A673 (cell line): ENCODE data around the gene CDK14. TPM values are rescaled to one million over a fixed set of nuclear protein-coding genes. Genes with fewer than 3 reads are reported as not detected.

ENCODE experiments used
- BruUV-seq: library from RNA; stranded (reverse); fragments of 400-500 nt; replicated peaks from 2 replicates; lab custom pipeline; 2021; lab: Mats Ljungman, UMichigan
- CTCF ChIA-PET: fragments of 300-600 bp; sonication (Branson Sonifier 250); formaldehyde crosslinking; loops from one replicate; lab custom pipeline; 2022; ENCODE audit warnings: antibody characterized with exemption; lab: Charles Lee
- POLR2A ChIA-PET: fragments of 300-600 bp; sonication (Branson Sonifier 250); formaldehyde crosslinking; loops from one replicate; lab custom pipeline; 2022; ENCODE audit warnings: antibody characterized with exemption; ENCODE audit not compliant: low non-redundant PET; lab: Charles Lee
- DNase-seq: peaks from one replicate; pipeline ENCODE4 v3.0.0-alpha.2; 2015; ENCODE audit warnings: low spot score
- H3K27ac ChIP-seq: fragments of 200-600 bp; sonication (generic); 2 replicates; pipeline ENCODE4 v1.5.1; 2016; ENCODE audit warnings: mixed run types, low read depth, mild to moderate bottlenecking, mixed read lengths, antibody characterized with exemption, low read length; ENCODE audit not compliant: poor library complexity, severe bottlenecking
- H3K27me3 ChIP-seq: fragments of 200-600 bp; sonication (generic); replicated peaks from 2 replicates; pipeline ENCODE4 v1.6.1; 2017; ENCODE audit warnings: mixed run types, low read depth, mild to moderate bottlenecking, mixed read lengths, antibody characterized with exemption, low read length; ENCODE audit not compliant: insufficient read depth, poor library complexity
- H3K36me3 ChIP-seq: fragments of 200-600 bp; sonication (generic); 2 replicates; pipeline ENCODE4 v1.6.1; 2016; ENCODE audit warnings: mixed run types, mild to moderate bottlenecking, mixed read lengths, antibody characterized with exemption, low read length; ENCODE audit not compliant: insufficient read depth, poor library complexity, severe bottlenecking
- H3K4me1 ChIP-seq: fragments of 200-600 bp; sonication (generic); 2 replicates; pipeline ENCODE4 v1.6.1; 2017; ENCODE audit warnings: mixed run types, mild to moderate bottlenecking, mixed read lengths, antibody characterized with exemption, low read length; ENCODE audit not compliant: insufficient read depth, poor library complexity, severe bottlenecking
- H3K4me3 ChIP-seq: fragments of 200-600 bp; sonication (generic); 2 replicates; pipeline ENCODE4 v1.5.1; 2016; ENCODE audit warnings: low read depth, mixed run types, mild to moderate bottlenecking, mixed read lengths, low read length; ENCODE audit not compliant: poor library complexity, severe bottlenecking
- H3K9me3 ChIP-seq: fragments of 200-600 bp; sonication (generic); 2 replicates; pipeline ENCODE4 v1.6.1; 2016; ENCODE audit warnings: mixed run types, low read depth, mild to moderate bottlenecking, mixed read lengths, antibody characterized with exemption, low read length; ENCODE audit not compliant: poor library complexity, severe bottlenecking
- CTCF ChIP-seq: fragments of 300-800, 200-600 bp; sonication (generic); conservative IDR thresholded peaks from 2 replicates; pipeline ENCODE4 v1.5.1; 2017; ENCODE audit warnings: low read depth, mild to moderate bottlenecking, antibody characterized with exemption, low read length, moderate library complexity, mixed read lengths
- EZH2 ChIP-seq: fragments of 200-600 bp; sonication (generic); IDR thresholded peaks from 2 replicates; pipeline ENCODE4 v1.6.1; 2017; ENCODE audit warnings: borderline replicate concordance, low read depth, mild to moderate bottlenecking, mixed read lengths, antibody characterized with exemption, low read length; ENCODE audit not compliant: poor library complexity, severe bottlenecking
- intact Hi-C: fragments of 100-400 bp; cut with micrococcal nuclease; formaldehyde crosslinking; loops from one replicate; pipeline ENCODE4 v1.10.0; 2022; ENCODE audit not compliant: unreplicated experiment
- total RNA-seq: library from RNA; stranded (reverse); gene quantifications from 2 replicates; pipeline ENCODE4 v1.2.3, GENCODE V29; 2021

CDK14 gene
- total RNA-seq, 1 experiment from 2014 or later, result 128 TPM

GRCh38 chr7:90846192-90846591 lies 250.1 kb downstream of the CDK14 start:
- TF ChIP-seq CTCF, result no peak
- TF ChIP-seq EZH2, result no peak
- POLR2A ChIA-PET, result no interaction called here
- no TSS peak for BruUV-seq
- no peaks in the 10 kb centered on the region for H3K9me3 ChIP-seq
- H3K27me3 ChIP-seq, result no peaks in the 10 kb centered on the region
- no peak for DNase-seq
- no peak overlapping the region for H3K4me3 ChIP-seq
- CTCF ChIA-PET, result no interaction called here
- no peaks in the 10 kb centered on the region for H3K36me3 ChIP-seq
- H3K4me1 ChIP-seq, result peaks cover 20% of the 10 kb centered on the region
- intact Hi-C loops, result no loop called here
- H3K27ac ChIP-seq, result no peak overlapping the region

GRCh38 chr7:90850066-90850465 lies 253.9 kb downstream of the CDK14 start:
- BruUV-seq, result no TSS peak
- TF ChIP-seq EZH2, result no peak
- TF ChIP-seq CTCF, result no peak

GRCh38 chr7:90850471-90850870 lies 254.3 kb downstream of the CDK14 start:
- no peaks in the 10 kb centered on the region for H3K27me3 ChIP-seq
- DNase-seq, result no peak
- no peak overlapping the region for H3K4me3 ChIP-seq
- H3K4me1 ChIP-seq, result peaks cover 14% of the 10 kb centered on the region
- no TSS peak for BruUV-seq
- H3K9me3 ChIP-seq, result no peaks in the 10 kb centered on the region
- TF ChIP-seq EZH2 (no peak), CTCF (no peak)
- ChIA-PET CTCF (no interaction called here), POLR2A (no interaction called here)
- H3K36me3 ChIP-seq, result no peaks in the 10 kb centered on the region
- H3K27ac ChIP-seq, result no peak overlapping the region
- intact Hi-C loops, result no loop called here

More at GRCh38 chr7:90850066-90850465, 253.9 kb downstream of the CDK14 start:
- intact Hi-C loops, result no loop called here
- Histone ChIP-seq H3K27me3 (no peaks in the 10 kb centered on the region), H3K4me1 (peaks cover 14% of the 10 kb centered on the region), H3K4me3 (no peak overlapping the region), H3K27ac (no peak overlapping the region), H3K9me3 (no peaks in the 10 kb centered on the region), H3K36me3 (no peaks in the 10 kb centered on the region)
- no peak for DNase-seq
- ChIA-PET CTCF (no interaction called here), POLR2A (no interaction called here)
